GM18858 (cell line): ENCODE results near the gene FAM124B.
"Not testable (repeated sequence)": the region's sequence is repeated elsewhere in the genome, so short reads cannot be mapped to it uniquely, and the experiment has no call there.

ENCODE experiments used
- ATAC-seq: cut with Tn5 transposase; IDR thresholded peaks from one replicate; pipeline ENCODE4 v1.9.1; 2021; ENCODE audit not compliant: unreplicated experiment

Gene FAM124B

GRCh38 chr2:224416656-224417360 lies 14.9 kb upstream of the FAM124B start:
- ATAC-seq: no peak

DNA sequence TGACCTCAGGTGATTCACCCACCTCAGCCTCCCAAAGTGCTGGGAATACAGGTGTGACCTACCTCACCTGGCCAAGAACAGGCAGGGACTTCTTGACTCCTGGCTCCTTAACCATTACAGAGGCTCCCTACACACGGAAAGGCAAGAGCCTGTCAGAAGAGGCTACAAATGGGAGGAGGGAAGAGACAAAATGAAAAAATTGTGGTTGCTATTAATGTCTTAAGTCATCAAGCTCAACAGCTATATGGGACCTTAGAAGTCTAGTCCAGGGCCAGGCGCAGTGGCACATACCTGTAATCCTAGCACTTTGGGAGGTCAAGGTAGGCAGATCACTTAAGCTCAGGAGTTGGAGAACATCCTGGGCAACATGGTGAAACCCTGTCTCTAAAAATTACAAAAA lies 11.5 kb upstream of the FAM124B start:
- ATAC-seq: no peak

DNA sequence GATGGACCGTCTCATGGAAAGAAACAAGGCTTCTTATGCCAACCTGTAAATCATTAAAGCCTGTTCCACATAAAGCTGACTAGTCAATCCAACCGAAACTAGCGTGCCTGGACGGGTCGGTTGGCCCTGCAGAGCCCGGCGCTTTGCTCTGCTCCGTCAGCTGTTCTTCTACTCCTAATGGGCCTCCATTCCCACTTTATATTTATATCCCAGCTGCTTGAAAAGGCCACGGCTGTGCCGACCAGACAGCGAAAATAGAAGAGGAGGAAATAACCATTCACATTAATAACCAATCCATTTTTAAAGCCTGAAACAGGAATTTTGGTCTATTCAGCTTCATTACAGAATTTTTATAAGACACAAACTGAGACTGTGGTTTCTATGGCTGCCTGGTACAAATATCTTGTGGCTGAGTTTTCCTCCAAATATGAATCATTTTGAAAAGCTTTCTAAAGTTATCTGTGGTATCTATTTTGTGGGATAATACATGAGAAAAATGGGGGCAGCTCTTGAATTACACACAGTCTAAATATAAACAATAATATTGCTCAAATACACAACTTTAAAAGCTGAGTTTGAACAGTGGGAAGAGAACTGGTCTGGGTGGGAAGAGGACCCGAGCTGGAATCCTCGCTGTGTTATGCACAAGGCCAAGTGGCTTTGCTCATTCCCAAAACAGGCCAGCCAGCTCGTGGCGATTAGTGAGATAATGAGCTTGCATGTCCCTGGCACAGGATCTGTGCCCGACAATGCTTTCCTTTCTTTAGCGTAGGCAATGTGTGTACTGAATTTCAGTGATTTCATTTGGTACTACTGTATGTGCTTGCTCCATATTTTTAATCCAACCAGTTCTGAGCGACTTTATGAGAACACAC lies 10.5 kb upstream of the FAM124B start:
- ATAC-seq: no peak

DNA sequence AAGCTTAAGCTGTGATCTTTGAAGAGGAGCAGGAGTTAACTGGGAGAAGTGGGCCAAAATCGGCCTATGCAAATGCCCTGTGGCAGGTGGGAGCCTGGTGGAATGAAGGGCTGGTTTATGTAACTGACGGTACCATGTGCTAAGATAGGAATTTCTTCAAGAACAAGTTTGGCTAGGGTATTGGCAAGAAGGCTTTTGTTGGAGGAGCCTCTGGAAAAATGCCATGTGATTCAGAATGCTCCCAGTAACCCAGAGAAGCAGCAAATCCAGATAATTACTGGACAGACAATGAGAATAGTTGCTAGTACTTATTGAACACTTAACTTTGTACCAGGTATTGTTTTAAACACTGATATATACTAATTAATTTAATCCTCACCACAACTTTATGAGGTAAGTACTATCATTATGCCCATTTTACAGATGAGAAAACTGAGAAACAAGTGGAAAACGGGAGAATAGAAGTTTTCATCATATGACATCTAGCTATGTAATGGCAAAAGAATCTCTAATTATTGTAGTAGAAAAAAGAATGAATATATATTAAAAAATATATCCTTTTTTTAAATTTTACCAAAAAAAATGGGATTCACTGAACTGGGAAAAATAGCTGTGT lies 9.1 kb upstream of the FAM124B start:
- ATAC-seq: no peak

- ATAC-seq: no peak
Observed at GRCh38 chr2:224408676-224409075, 6.8 kb upstream of the FAM124B start.

DNA sequence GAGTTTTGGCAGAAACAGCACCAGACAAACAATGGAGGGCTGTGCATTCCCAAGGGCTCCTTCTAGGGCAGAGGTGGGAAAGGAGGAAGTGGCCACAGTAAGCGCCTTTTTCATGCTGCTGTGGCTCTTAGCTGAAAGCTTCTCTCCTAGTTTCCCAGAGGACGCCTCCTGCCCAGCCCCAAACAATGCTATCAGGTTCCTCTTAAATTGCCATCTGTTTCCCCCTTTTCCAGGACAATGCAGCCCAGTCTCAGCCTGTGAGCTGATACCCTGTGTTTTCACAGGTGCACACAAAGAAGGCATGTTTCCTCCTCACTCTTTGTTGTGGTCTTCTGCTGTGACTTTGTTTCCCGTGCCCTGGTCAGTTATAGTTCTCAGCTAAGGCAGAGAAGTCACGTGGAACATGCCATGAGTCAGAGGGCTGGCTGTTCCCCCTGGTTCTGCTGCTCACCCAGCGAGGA lies 5.4 kb upstream of the FAM124B start:
- ATAC-seq: no peak

DNA sequence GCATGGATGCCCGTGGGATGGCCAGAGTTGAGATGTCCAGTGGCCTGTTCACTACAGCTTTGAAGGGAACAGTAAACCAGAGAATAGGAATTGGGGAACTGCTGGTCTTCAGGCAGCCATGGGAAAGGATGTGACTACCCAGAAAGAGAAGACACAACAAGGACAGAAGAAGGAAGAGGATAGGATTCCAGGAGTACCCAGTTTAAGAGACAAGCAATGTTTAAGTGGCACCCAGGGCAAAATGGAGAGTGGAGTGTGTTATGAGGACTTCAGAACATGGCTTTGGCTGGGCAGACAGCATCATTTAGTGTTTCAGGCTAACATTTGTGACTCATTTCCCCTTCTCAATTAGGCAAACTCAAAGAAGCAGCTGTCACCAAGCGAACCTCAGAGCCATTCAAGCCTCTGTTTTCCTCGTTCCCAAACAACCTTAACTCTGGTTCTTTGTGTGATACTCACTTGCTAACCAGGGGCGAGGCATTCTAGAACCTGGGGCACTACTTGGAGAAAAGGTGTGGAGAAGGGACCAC lies 4.0 kb upstream of the FAM124B start:
- no peak for ATAC-seq

GRCh38 chr2:224405412-224405811 lies 3.5 kb upstream of the FAM124B start:
- no peak for ATAC-seq

DNA sequence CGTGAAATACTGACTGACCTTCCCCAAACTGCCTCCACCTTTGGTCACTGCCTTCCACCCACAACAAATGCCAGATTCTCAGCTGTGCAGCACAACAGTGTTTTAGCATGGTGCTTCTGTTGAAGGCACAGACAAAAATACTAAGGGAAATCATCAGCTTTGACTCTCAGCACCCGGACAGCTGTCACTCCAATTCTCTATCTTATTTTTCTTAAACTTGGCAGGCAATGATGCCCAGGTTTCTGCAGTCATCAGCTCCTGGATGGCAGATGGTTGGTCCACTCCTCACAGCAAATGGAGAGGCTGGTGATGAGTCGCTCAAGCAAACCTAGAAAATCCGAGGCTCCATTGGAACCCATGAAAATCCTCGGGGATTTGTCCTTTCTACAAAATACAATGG lies 2.9 kb upstream of the FAM124B start:
- no peak for ATAC-seq

DNA sequence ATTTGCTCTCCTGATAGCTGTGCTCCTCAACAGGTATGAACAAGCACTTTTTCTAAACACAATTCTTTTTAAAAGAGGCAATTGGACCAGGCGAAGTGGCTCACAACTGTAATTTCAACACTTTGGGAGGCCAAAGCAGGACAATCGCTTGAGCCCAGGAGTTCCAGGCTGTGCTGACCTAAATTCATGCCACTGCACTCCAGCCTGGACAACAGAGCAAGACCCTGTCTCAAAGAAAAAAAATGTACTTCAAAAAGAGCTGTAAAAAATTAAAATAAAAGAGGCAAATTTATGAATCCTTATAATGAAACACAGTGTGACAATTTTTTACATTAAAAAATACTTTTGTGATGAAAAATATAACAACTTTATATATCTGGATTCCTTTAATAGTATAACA lies 1.8 kb upstream of the FAM124B start:
- no peak for ATAC-seq

DNA sequence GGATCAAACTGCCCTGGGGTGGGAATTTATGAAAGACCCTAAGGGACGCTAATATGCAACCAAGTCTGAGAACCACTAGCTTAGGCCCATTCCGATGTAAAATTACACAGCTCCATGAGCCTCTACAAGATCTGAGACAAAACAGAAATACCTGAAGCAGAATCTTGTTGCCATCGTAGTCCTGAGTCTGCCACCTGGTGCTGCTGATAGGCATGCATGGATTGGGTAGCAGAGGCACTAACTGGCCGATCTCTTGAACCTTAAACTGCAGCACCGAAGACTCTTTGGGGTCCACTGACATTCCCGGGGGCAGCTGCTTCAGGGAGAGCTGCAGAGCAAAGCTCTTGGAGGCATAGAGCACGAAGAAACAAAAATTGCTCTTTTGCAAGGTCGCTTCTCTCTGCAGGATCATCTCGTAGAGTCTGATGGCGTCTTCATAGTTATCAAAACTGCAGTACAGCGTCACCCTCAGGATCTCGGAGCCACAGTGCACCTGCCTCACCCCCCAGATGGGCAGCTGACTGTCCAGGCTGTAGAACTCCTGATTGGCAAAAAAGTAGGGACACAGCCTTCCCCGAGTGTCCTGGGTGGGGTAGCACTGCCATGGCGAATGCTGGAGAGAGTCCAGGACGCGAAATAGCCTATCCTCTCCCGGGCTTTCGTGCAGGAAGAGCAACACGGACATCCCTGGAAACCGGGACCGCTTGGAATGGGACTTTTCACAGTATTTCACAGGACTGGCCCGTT lies 848 bp downstream of the FAM124B start:
- ATAC-seq: no peak

DNA sequence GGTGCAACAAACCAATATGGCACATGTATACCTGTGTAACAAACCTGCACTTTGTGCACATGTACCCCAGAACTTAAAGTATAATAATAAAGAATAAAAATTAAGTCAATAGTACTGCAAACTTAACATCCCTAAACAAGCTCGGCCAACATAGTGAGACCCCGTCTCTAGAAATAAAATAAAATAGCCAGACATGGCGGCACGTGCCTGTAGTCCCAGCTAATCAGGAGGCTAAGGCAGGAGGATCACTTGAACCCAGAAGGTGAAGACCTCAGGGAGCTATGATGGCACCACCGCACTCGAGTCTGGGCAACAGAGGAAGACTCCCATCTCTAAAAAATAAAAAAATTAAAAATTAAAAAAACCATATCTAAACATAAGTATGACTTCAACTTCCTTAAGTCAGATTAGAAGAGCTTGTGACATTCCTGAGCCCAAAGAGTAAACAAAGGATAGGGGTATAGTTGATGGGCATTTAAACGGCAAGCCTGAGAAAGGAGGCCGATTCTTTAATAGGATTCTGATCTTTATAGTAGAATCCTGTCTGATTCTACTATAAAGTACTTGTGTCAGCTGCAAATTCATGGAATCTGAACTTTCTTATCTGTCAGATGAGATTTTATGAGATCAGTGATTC lies 1.6 kb downstream of the FAM124B start:
- no peak for ATAC-seq

- ATAC-seq: no peak
Observed at GRCh38 chr2:224398289-224398688, 3.6 kb downstream of the FAM124B start.

GRCh38 chr2:224397100-224397499 lies 4.8 kb downstream of the FAM124B start:
- not testable (repeated sequence) for ATAC-seq

DNA sequence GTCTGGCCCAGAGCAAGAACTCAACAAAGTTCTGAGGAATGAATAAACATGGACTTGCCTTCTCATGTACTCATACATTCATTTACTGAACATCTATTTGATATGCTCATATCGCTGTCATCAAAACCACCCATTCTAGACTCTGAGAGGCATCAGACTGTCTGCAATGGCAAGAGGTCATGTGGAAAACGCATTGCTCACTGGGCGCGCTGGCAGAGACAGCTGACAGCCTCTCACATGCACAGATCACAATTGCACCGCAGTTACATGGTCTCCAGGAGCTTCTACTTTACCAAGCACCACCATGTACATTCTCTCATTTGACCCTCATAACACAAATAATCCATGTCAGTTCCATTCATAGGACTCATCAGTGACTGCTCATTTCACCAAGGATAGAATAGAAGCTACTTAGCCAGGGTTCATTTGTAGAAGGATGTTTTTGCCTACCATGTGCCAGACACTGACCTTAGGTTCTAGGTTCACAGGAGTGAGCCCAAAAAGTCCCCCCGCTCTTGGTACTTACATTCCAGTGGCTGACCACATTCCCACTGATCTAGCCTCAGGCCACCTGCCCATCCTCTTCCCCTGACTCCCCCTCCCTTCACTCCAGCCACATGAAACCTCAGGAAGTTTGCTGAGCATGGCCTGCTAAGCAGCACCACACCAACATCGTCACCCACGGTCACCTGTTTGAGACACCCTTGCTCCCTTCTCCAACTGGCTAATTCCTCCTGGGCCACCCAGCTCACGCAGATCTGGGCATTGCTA lies 6.1 kb downstream of the FAM124B start:
- ATAC-seq: no peak

DNA sequence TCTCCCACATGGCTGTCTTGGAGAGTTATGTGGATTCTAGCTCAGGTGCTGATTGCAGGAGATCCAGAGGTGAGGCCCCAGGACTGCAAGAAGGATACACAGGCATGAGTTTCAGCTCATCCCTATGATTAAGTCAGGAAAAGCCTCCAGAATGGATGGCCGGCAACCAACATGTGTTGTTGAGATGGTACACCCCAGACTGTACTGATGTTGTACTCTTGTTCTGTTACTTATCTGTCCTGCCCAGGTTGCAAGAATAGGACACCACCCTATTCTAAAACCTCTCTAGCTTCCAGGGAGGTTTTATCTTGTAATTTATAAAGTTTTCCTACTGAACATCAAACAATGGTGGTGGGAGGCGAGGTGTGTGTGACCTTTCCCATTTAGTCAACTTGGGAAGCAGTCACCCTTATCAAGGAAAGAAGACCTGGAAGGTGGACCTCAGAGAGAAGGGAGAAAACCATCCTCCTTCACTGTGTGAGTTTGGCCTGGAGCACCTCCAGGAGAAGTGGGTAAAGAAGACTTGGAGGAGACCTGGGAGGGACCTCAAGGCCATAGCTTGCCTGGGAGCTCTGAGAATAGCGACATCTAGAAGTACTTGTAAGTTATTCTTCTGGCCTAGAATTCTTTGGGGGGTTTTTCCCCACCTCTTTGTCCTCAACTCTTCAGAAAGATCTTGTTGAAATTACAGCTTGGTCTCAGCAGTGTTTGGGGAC lies 8.6 kb downstream of the FAM124B start:
- no peak for ATAC-seq

- no peak for ATAC-seq
Observed at GRCh38 chr2:224392545-224392944, 9.4 kb downstream of the FAM124B start.

GRCh38 chr2:224389317-224389716 lies 12.6 kb downstream of the FAM124B start:
- no peak for ATAC-seq

DNA sequence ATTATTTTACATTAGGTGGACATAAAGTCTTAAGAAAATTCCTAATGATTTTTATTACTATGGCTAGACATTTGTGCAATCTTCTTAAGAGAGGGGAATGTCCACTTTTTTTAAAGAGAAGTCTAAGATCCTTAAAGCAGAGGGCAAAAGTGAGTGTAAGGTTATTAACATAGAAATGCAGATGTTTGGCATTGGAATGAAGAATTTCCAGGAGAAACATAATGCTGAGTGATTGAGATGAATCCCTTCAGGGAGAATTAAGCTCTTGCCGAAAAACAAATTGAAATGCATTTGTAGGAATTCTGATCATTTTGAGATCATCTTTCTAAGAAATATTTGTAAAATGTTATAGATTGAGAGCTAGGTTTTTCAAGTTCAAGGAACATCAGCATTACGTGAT lies 15.0 kb downstream of the FAM124B start:
- no peak for ATAC-seq
